LNCAP (cell line): Measurements from ENCODE around the gene NR2C2AP.
A peak's percentile ranks its signal among the peaks of the same experiment; 100 is the strongest.

Experiments
- TF ChIP-seq, protein P1 (sequence below): fragments of 450-650 bp; IDR thresholded peaks from 2 replicates; pipeline ENCODE4 v1.5.1; 2017; ENCODE audit warnings: mild to moderate bottlenecking

The NR2C2AP gene

DNA sequence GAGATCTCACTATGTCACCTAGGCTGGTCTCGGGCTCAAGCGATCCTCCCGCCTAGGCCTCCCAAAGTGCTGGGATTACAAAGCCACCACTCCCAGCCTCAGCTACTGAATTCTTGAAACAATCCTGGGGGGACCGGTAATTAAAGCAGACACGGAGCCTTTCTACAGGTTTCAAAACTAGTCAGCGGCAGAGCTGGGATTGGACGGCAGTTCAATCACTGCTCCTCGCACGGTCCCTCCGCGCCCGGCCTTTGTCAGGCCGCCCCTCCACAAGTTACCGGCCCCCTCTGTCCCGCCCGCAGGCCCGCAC is 11.5 kb downstream of the NR2C2AP start:
- TF ChIP-seq, protein P1, sequence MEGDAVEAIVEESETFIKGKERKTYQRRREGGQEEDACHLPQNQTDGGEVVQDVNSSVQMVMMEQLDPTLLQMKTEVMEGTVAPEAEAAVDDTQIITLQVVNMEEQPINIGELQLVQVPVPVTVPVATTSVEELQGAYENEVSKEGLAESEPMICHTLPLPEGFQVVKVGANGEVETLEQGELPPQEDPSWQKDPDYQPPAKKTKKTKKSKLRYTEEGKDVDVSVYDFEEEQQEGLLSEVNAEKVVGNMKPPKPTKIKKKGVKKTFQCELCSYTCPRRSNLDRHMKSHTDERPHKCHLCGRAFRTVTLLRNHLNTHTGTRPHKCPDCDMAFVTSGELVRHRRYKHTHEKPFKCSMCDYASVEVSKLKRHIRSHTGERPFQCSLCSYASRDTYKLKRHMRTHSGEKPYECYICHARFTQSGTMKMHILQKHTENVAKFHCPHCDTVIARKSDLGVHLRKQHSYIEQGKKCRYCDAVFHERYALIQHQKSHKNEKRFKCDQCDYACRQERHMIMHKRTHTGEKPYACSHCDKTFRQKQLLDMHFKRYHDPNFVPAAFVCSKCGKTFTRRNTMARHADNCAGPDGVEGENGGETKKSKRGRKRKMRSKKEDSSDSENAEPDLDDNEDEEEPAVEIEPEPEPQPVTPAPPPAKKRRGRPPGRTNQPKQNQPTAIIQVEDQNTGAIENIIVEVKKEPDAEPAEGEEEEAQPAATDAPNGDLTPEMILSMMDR, result no peak

DNA sequence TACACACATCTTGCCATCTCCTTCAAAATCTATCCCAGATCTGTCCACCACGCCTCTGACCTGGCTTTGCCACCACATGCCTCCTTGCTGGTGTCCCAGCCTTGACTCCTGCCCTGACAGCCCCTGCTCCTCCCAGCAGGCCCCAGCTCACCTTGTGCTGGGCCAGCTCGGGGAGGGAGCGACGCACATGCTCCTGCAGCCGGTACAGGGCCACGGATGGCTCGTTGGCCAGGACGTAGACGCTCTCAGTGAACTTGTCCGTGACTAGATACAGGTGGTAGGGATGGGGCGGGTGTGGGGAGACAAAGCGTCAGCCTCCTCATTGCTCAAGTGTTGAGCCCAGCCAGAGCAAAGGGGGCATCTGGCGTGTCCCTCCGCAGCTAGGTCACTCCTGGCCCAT is 16.5 kb downstream of the NR2C2AP start:
- TF ChIP-seq, protein P1, result no peak

DNA sequence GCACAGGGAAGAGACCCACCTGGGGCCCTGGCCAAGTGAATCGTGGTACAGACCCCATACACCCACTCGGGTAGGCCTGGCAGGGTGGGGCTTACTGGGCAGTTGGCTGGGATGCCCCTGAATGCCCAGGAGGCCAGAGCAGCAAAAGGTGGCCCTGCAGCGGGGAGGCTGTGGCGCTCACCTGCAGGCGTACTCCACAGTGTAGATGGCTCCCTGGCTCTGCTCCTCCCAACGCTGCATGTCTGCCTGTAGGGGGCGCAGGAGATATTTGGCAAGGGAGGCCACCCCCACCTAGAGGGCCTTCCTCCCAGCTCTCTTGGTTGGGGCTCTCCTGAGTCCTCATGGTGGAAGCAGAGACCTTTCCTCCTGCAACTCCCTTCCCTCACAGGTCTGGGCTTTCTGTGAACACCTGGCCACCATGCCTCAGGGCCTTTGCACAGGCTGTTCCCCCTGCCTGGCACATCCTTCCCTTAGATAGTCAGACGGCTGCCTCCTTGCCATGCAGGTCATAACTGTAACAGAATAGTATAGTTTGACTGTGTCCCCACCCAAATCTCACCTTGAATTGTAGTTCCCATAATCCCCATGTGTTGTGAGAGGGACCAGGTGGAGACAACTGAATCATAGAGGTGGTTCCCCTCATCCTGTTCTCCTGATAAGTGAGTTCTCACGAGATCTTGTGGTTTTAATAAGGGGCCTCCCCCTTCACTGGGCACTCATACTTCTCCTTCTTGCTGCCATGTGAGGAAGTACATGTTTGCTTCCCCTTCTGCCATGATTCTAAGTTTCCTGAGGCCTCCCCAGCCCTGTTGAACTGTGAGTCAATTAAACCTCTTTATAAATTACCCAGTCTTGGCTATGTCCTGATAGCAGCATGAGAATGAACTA is 17.1 kb downstream of the NR2C2AP start:
- TF ChIP-seq, protein P1, result peak; percentile 50

DNA sequence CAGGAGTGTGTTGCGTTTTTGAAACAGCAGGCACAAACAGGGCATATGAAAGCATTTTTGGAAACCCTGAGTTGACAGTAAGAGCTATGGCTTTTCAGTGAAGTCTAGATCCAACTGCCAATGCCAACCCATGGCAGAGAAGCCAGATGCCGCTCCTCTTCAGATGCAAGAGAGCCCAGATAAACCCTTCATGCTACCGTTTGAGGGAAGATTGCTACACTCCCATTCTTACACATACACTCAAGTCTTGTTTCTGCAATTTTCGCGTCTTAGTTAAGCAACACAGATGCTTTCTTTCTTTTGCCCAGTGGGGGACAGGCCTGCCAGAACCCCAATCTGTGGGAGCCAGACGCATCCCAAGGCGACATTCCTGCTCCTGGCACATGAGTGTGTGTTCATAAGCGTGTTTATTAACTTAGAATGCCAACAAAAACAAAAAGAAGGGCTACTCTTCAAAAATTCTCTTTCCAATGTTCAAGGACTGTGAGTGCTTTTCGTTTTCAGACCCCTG is 21.7 kb downstream of the NR2C2AP start:
- TF ChIP-seq, protein P1, result no peak

DNA sequence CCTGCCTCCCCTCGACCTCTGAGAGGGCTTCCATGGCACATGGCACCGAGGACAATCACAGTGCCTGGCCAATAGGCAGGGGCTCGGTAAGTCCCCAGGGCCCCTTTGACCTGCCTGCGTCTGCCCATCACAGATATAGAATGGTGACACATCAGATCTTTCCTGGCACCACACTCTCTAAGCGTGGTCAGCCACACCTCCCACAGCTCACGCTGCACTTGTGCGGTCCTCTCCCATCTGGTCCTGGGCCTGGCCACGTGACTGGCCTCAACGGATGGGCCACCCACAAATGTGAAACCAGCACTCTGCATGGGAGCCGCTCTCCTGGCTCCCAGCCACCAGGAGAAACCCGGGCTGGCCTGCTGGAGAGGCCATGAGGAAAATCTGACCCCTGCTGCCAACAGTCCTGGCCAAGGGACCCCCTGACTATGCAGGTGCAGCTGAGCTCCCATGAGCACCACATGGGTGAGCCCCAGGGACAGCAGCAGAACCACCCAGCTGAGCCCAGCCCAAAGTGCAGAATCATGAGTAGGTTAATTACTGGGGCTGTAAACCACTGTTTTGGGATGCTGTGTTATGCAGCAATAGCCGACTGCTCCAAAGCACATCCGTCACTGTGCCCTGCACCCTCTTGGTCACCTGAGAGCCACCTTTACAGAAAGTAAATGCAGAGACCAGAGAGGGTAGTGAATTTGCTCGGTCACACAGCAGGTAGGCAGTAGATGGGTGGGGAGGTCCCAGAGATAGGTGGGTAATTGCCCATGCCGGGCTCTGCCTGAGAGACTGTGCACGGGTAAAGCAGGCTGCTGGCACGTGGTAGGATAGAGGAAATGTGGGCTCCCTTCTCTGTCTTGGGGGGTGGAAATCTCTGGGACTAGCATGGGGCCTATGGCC is 23.4 kb downstream of the NR2C2AP start:
- TF ChIP-seq, protein P1, result no peak

DNA sequence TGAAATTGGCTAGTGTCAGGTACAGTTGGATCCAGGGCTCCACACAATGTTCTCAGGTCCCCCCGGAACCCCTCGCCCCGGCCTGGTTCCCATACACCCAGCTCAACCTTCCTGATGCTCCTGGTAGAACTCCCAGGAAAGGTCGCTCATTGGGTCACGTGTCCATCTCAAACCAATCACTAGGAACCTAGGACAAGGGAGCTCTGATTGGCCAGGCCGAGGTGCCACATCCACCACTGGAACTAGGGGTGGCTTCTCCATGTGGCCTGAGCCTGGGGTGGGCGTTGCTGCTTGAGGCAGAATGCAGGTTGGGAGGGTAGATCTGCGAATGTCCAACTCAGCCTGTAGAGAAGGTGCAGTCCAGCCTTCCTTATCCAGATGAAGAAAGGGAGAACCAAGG is 26.3 kb downstream of the NR2C2AP start:
- TF ChIP-seq, protein P1, result no peak

DNA sequence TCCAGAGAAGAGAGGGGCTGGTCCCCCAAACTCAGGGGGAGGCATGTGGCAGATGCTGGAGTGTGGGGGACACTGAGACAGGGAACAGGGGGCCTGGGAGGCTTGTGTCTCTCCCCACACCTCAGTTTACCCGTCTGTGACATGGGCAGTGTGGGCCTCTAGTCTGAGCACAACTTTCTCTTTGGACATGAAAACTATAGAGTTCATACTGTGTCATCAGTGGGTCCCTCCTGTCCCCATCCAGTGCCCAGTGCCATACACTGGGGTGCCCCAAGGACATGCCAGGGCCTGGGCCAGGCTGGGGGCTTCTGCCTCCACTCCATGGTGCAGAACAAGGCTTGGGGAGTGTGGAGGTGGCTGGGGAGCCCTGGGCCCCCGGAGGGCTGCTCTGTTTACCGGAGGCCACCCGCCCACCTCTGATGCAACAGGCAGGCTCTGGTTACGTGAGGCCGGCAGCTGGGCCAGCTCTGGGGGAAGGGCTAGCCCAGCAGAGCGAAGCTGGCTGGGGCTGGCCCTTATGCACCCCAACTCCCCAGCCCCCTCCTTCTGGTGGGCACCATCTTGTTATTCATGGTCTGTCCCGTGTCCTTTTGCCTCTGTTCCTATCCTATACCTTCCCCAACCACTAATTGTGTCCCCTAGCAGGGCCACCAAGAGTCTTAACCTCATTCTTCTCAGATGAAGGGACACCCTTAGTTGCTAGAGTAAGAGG is 31.2 kb downstream of the NR2C2AP start:
- TF ChIP-seq, protein P1, result no peak
